Stimulated activated naive CD8-positive, alpha-beta T cell treated with anti-CD3 and anti-CD28 coated beads, Interleukin-15, Interleukin-2, amounts not matched to agents 100 ng/mL and 50 ng/mL, for 24 hours (primary cell): ENCODE measurements around the gene SLC9A4.
A peak's percentile ranks its signal among the peaks of the same experiment; 100 is the strongest.

ENCODE experiments used
- H3K27ac Mint-ChIP-seq: one replicate; pipeline ENCODE4 v1.8.0; 2021; ENCODE audit warnings: mild to moderate bottlenecking, mixed read lengths
- H3K27me3 Mint-ChIP-seq: one replicate; pipeline ENCODE4 v1.8.0; 2021; ENCODE audit warnings: mixed read lengths
- H3K36me3 Mint-ChIP-seq: one replicate; pipeline ENCODE4 v1.8.0; 2021; ENCODE audit warnings: low read depth, mixed read lengths
- H3K4me1 Mint-ChIP-seq: one replicate; pipeline ENCODE4 v1.8.0; 2021; ENCODE audit warnings: low read depth, mixed read lengths
- H3K4me3 Mint-ChIP-seq: one replicate; pipeline ENCODE4 v1.8.0; 2021; ENCODE audit warnings: mild to moderate bottlenecking, mixed read lengths
- H3K9me3 Mint-ChIP-seq: one replicate; pipeline ENCODE4 v1.8.0; 2021; ENCODE audit warnings: mixed read lengths

The SLC9A4 gene

DNA sequence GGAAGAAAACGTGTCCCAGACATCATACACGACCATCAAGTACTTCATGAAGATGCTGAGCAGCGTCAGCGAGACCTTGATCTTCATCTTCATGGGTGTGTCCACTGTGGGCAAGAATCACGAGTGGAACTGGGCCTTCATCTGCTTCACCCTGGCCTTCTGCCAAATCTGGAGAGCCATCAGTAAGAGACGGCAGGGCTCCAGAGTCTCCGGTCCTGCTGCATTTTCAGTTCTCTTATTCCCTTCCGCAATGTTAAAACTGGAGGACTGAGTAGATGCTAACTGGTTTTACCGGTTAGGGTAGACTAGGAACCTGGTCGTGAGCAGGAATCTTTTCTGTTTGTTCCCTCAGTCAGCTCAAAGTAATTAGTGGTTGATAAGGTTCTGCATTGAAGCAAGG is 32.3 kb downstream of the SLC9A4 start:
- no peaks in the 10 kb centered on the region for H3K36me3 Mint-ChIP-seq
- H3K27ac Mint-ChIP-seq: no peak overlapping the region
- H3K9me3 Mint-ChIP-seq: no peaks in the 10 kb centered on the region
- no peak overlapping the region for H3K4me3 Mint-ChIP-seq
- peaks cover 17% of the 10 kb centered on the region for H3K4me1 Mint-ChIP-seq
- peaks cover 33% of the 10 kb centered on the region for H3K27me3 Mint-ChIP-seq

DNA sequence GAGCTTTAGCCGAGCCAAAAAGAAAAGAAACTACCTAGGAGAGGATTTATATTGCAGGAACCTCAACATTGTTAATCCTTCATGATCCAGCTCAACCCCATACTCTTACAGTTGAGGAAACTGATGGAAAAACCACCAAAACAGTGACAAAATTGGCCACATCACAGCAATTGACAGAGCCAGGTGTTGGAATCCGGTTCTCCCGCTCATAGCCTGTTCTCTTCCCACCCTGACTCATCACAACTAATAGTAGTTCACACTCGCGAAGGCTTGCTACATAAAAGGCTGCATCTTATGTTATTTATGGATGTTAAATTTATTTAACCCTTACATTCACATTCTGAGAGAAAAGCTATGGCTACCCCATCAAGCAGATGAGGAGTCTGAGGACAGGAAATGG is 33.7 kb downstream of the SLC9A4 start:
- peaks cover 17% of the 10 kb centered on the region for H3K4me1 Mint-ChIP-seq
- H3K36me3 Mint-ChIP-seq: no peaks in the 10 kb centered on the region
- H3K4me3 Mint-ChIP-seq: no peak overlapping the region
- peaks cover 42% of the 10 kb centered on the region for H3K27me3 Mint-ChIP-seq
- no peaks in the 10 kb centered on the region for H3K9me3 Mint-ChIP-seq
- H3K27ac Mint-ChIP-seq: no peak overlapping the region

DNA sequence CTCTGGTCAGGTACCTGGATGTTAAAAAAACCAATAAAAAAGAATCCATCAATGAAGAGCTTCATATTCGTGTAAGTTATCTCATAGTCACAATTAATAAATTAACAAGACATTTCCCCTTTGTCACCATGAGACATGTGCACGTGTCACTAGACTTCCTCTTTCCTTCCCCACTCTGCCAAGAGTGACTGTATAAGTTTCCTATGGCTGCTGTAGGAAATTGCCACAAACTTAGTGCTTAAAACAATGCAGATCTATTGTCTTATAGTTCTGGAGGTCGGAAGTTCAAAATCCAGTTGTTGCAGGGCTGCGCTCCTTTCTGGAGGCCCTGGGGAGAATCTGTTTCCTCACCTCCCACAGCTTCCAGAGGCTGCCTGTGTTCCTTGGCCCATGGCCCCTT is 35.8 kb downstream of the SLC9A4 start:
- Mint-ChIP-seq H3K27ac (no peak overlapping the region), H3K27me3 (peaks cover 52% of the 10 kb centered on the region), H3K9me3 (no peaks in the 10 kb centered on the region), H3K4me1 (peaks cover 17% of the 10 kb centered on the region), H3K4me3 (no peak overlapping the region), H3K36me3 (no peaks in the 10 kb centered on the region)

DNA sequence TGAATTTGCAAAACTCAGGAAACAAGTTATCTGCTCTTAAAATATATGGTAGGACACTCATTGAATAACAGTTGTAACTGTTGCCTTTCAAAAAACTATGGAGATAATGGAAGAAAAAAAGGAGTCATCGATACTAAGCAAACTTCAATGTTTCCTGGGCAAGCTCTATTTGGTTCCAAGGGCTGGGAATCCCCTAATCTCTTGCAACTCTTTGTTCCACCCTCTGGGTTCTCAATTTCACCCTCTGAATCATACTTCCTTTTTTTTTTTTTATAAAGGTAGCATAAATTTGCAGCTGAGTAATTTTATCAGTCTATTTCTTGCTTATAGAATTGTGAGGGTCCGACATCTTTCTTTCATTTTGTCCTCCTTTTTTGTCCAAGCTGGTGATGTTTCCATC is 36.7 kb downstream of the SLC9A4 start:
- no peaks in the 10 kb centered on the region for H3K36me3 Mint-ChIP-seq
- no peaks in the 10 kb centered on the region for H3K9me3 Mint-ChIP-seq
- H3K4me1 Mint-ChIP-seq: peaks cover 17% of the 10 kb centered on the region
- H3K4me3 Mint-ChIP-seq: no peak overlapping the region
- H3K27me3 Mint-ChIP-seq: peaks cover 52% of the 10 kb centered on the region
- peak overlapping the region; percentile 15 for H3K27ac Mint-ChIP-seq

DNA sequence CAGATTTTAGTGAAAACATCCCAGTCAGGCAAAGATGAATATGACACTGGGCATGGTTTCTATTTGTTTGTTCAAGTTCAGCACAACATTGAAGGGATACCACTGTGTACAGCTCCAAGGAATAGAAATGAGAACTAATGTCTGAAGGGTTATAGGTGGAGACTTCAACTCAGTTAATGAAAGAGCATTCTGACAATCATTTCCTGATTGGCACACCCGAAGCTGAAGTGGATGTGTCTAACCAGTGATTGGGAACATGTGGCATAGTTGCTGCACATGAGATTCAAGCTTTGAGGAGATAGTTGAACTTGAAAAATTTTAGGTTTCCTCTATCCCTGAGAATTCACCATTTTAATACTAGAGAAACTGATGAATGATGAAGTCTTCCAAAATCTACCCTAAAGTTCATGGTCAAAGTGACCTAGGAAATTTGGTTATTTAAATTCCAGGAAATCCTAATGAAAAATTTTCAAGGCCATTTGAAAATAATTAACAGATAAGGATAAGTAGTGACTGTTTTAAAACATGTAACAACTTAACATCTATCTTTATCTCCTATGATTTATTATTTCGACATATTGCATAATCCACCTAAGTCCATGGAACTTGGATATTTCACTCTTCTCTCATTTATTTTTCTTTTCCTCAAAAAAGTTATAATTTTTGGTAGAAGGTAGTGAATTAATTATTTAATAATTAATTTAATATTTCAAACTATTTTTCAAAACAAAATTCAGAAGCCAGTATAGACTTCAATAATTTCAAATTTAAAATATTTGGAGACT is 38.0 kb downstream of the SLC9A4 start:
- Mint-ChIP-seq H3K4me1 (peaks cover 17% of the 10 kb centered on the region), H3K9me3 (no peaks in the 10 kb centered on the region), H3K27ac (no peak overlapping the region), H3K36me3 (no peaks in the 10 kb centered on the region), H3K27me3 (peaks cover 52% of the 10 kb centered on the region), H3K4me3 (no peak overlapping the region)

DNA sequence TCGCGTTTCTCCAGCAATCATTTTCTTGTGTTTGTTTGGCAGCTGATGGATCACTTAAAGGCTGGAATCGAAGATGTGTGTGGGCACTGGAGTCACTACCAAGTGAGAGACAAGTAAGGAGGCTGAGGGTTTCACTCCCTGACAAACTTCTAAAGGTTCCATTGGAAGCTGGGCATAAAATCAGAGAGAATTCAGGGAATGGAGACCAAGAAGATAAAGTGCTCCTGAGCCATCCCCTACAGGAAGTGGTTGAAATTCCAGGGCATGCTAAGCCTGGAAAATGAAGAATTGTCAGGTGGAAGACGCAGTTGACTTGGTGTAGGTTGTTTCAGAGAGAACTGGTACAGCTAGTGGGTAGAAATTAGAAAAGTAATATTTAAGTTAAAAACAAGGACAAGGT is 39.1 kb downstream of the SLC9A4 start:
- Mint-ChIP-seq H3K4me1 (peaks cover 17% of the 10 kb centered on the region), H3K9me3 (no peaks in the 10 kb centered on the region), H3K36me3 (no peaks in the 10 kb centered on the region)

DNA sequence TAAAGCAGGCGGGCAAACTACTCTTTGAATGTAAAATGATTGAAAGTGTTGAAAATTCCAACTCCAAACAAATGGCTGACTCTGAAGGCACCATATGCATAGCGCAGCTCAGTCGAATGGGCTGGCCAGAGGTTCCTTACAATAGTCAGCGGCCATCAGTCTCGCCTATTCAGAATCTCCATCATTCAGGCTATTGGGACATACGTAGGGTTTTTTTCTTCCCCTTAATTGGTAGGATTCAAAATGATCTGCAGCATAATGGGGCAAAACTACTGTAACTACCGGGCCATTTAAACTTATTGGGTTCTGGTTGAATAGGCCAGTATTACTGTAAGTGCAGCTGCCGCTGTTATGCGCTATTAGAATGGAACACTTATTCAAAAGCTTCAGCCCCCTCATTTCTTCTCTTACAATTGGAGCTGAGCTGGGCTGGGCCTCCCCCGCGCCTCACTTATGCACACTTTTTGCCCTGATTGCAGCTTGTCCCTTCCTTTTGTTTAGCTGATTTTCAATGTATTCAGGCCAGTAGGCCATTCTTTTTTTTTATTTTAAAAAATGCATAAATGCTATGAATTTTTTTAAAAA is 40.4 kb downstream of the SLC9A4 start:
- H3K9me3 Mint-ChIP-seq: no peaks in the 10 kb centered on the region
- no peaks in the 10 kb centered on the region for H3K36me3 Mint-ChIP-seq
- H3K27ac Mint-ChIP-seq: no peak overlapping the region
- H3K4me1 Mint-ChIP-seq: peaks cover 16% of the 10 kb centered on the region
- no peak overlapping the region for H3K4me3 Mint-ChIP-seq
- peaks cover 37% of the 10 kb centered on the region for H3K27me3 Mint-ChIP-seq

More for the DNA sequence above, 39.1 kb downstream of the SLC9A4 start:
- H3K4me3 Mint-ChIP-seq: no peak overlapping the region
- H3K27ac Mint-ChIP-seq: no peak overlapping the region
- H3K27me3 Mint-ChIP-seq: peaks cover 45% of the 10 kb centered on the region

DNA sequence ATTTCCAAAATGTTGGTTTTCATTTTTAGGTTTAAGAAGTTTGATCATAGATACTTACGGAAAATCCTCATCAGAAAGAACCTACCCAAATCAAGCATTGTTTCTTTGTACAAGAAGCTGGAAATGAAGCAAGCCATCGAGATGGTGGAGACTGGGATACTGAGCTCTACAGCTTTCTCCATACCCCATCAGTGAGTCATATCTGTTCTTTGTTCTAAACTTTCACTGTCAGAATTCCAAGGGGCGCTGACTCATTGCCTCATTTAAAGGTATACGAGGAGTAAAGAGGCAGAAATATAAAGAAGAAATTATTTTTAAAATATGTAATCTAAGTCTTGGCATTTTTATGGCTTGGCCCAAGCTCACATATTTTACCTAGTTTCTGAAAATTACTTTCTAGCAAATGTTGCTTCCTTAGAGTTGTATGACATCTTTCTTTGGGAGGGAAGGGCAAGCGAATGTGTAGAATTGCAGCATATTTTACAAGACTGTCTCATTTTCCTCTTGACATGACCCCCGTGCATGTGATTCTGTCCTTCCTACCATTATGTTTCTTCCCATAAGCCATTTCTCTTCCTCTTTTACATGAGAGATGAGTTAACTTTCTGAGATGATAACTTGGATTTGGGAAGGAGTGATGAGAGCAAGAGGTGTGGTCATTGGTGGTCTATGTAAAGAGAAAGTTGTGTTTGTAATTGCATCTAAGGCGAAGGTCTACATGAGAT is 41.2 kb downstream of the SLC9A4 start:
- Mint-ChIP-seq H3K27me3 (peaks cover 32% of the 10 kb centered on the region), H3K27ac (no peak overlapping the region), H3K4me1 (peaks cover 9% of the 10 kb centered on the region), H3K36me3 (no peaks in the 10 kb centered on the region), H3K4me3 (no peak overlapping the region), H3K9me3 (no peaks in the 10 kb centered on the region)

DNA sequence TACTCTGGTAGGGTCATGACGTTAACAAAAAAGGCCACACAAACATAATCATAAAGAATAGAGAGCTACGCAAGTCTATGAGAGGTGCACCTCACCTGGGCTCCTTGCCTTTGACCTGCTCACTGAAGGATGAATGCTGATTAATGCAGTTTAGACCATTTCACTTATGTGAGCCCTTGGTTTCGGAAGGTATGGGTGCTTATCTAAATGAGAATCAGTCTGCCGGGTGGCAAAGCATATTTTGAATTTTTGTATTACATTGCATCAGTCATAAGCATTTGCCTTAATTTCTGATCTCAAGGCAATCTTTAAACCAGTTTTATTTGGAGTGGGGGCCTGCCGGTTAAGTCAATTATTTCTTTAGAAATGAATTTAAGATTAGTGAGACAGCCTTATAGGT is 42.8 kb downstream of the SLC9A4 start:
- no peaks in the 10 kb centered on the region for H3K36me3 Mint-ChIP-seq
- H3K4me1 Mint-ChIP-seq: no peaks in the 10 kb centered on the region
- no peaks in the 10 kb centered on the region for H3K9me3 Mint-ChIP-seq

DNA sequence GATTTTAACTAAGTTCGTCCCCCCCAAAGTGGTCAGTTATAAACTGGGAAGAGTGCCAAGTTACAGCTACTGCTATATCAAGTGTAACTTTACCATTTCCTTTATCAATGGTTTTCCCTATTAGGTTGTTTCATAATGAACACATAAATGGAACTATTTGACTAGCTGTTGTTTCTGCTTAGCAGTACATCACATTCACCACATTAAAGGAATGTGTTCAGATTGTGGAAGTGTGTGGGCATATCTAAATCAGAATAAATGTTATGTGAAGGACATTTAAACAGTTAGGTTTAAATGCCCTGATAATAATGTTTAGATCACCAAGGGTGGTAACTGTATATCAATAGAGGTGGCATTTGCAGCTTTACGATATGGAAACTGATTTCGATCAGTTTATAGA is 45.1 kb downstream of the SLC9A4 start:
- Mint-ChIP-seq H3K4me1 (no peaks in the 10 kb centered on the region), H3K27ac (no peak overlapping the region), H3K4me3 (no peak overlapping the region), H3K9me3 (no peaks in the 10 kb centered on the region), H3K36me3 (no peaks in the 10 kb centered on the region), H3K27me3 (peaks cover under 1% of the 10 kb centered on the region)

More for the DNA sequence above, 42.8 kb downstream of the SLC9A4 start:
- H3K4me3 Mint-ChIP-seq: no peak overlapping the region
- H3K27ac Mint-ChIP-seq: no peak overlapping the region
- peaks cover 18% of the 10 kb centered on the region for H3K27me3 Mint-ChIP-seq

DNA sequence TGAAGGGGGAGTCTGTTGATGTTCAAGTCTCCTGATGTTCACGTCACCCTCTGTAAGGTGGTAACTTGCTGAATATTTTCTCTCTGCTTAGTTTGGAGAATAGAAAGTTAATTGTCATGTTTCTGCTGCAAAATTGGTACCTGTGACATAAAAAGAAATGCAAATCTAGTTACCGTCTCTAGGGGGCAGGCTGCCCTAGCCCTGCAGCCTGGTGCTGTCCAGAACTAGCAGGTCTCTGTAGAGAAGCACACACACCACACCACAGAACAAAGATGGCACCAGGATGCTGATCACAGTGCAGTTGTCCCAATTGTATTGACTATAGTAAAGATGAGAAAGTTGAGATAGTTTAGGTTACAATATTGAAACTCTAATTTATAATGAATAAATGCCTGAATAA is 47.0 kb downstream of the SLC9A4 start:
- Mint-ChIP-seq H3K27me3 (peaks cover 4% of the 10 kb centered on the region), H3K4me3 (no peak overlapping the region), H3K9me3 (no peaks in the 10 kb centered on the region), H3K36me3 (no peaks in the 10 kb centered on the region), H3K4me1 (no peaks in the 10 kb centered on the region), H3K27ac (no peak overlapping the region)

DNA sequence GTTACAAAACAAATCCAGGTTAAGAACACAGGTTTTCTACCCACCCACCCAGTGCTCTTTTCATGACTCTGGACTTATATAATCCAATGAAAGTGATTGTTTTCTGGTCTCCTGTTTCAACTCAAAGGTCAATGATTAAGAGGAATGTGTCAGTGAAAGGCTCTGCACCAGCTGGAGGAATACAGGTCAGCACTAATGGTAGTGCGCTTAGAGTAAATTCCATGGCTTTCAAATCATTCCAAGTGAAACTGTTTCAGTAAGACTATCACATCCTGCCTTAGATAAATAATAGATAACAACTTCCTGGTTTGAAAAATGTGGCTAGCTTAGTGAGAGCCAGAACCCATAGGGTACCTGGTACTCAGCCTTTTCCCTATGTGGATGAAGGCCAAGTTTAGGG is 47.8 kb downstream of the SLC9A4 start:
- Mint-ChIP-seq H3K4me1 (no peaks in the 10 kb centered on the region), H3K27ac (no peak overlapping the region), H3K4me3 (no peak overlapping the region), H3K36me3 (no peaks in the 10 kb centered on the region), H3K27me3 (peaks cover 4% of the 10 kb centered on the region), H3K9me3 (no peaks in the 10 kb centered on the region)

DNA sequence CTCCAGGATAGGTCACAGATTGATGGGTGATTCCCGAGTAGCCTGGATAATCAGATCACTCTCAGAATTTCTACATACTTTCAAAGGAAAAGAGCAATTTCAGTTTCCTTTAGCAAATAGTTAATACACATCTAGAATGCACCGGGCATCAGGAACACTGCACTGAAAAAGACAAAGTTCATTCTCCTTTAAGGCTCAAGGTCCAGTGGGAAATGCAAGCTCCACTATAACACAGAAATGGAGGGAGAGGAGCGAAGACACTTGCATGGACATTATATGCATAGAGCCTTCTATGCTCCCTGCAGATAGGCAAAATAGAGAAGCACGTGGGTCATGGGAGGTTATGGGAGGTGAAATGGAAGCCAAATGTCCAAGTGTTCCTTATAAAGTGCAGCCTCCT is 49.1 kb downstream of the SLC9A4 start:
- Mint-ChIP-seq H3K4me1 (no peaks in the 10 kb centered on the region), H3K4me3 (no peak overlapping the region)

DNA sequence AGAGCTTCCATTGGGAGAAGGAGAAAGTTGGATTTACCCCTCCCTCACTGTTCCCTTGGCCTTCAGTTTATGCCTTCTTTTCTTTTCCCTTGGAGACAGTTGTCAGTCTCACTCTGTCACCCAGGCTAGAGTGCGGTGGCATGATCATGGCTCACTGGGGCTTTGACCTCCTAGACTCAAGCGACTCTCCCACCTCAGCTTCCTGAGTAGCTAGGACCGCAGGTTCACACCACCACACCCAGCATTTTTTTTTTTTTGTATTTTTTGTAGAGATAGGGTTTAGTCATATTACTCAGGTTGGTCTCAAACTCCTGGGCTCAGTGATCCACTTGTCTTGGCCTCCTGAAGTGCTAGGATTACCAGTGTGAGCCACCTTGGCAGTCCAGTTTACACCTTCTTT is 49.9 kb downstream of the SLC9A4 start:
- H3K27ac Mint-ChIP-seq: no peak overlapping the region
- peaks cover 4% of the 10 kb centered on the region for H3K27me3 Mint-ChIP-seq
- no peak overlapping the region for H3K4me3 Mint-ChIP-seq
- no peaks in the 10 kb centered on the region for H3K36me3 Mint-ChIP-seq
- no peaks in the 10 kb centered on the region for H3K4me1 Mint-ChIP-seq
- H3K9me3 Mint-ChIP-seq: no peaks in the 10 kb centered on the region

More for the DNA sequence above, 49.1 kb downstream of the SLC9A4 start:
- H3K27me3 Mint-ChIP-seq: peaks cover 4% of the 10 kb centered on the region
- H3K27ac Mint-ChIP-seq: no peak overlapping the region
- H3K36me3 Mint-ChIP-seq: no peaks in the 10 kb centered on the region
- no peaks in the 10 kb centered on the region for H3K9me3 Mint-ChIP-seq

DNA sequence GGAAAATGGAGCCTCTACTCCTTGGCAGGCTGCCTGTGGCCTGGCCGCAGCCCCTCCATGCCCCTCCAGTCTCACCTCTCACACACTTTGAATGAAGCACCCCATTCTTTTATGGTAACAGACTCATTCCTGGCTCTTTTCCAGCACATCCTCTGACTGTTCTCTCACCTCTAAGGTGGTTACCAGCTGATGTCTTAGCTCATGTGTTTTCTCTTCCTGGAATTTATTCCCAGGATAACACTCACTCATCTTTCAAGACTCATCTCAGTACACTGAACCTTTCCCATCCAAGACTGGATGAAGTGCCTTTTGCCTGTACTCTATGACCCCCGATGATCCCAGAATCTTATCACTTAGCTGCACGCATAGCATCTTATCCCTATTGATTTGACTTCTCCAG is 50.6 kb downstream of the SLC9A4 start:
- Mint-ChIP-seq H3K9me3 (no peaks in the 10 kb centered on the region), H3K4me3 (no peak overlapping the region), H3K4me1 (no peaks in the 10 kb centered on the region), H3K27ac (no peak overlapping the region), H3K27me3 (peaks cover 4% of the 10 kb centered on the region), H3K36me3 (no peaks in the 10 kb centered on the region)
